Measurements from ENCODE around the gene ATP8B4. TPM values are rescaled to one million over a fixed set of nuclear protein-coding genes. Genes with fewer than 3 reads are reported as not detected.

The ATP8B4 gene
- total and polyA plus RNA-seq, 2 experiments from 2014 or later, result 0.89 to 1.5 TPM

- H3K4me1 ChIP-seq (ENCODE audit: insufficient read depth), result peaks cover 10% of the 10 kb centered on the region
- no peaks in the 10 kb centered on the region for H3K27me3 ChIP-seq (replicated peaks; ENCODE audit: insufficient read depth)
- H3F3A ChIP-seq (ENCODE audit: insufficient read depth), result 0 out of 2 replicates have a peak, but pooled peaks cover 4% of the 10 kb centered on the region
- H4K20me1 ChIP-seq (ENCODE audit: insufficient read depth), result no peaks in the 10 kb centered on the region
- TF ChIP-seq EZH2phosphoT487 (IDR thresholded peaks at IDR 0.05; ENCODE audit: insufficient read depth, low read depth) (no peak), EZH2 (IDR thresholded peaks at IDR 0.05; ENCODE audit: insufficient read depth, poor library complexity, severe bottlenecking) (no peak)
- H3K36me3 ChIP-seq (ENCODE audit: low read depth), result no peaks in the 10 kb centered on the region
- no peak overlapping the region for H3K27ac ChIP-seq
- H3K9ac ChIP-seq, result no peak overlapping the region
- no peaks in the 10 kb centered on the region for H3K79me2 ChIP-seq (ENCODE audit: insufficient read depth)
- H3K9me3 ChIP-seq (ENCODE audit: low read depth), result no peaks in the 10 kb centered on the region
- peak; percentile 5 for DNase-seq
- no peaks in the 10 kb centered on the region; the same call in 1 of the 2 replicates for H3K9me2 ChIP-seq (ENCODE audit: insufficient read depth)
- in situ Hi-C loops (cut with MboI), result no loop called here
- H3K4me2 ChIP-seq (ENCODE audit: unreplicated experiment), result no peak overlapping the region
- 83 to 92% methylated on average over 3 of the region's 3 CpGs for WGBS, 2 experiments (ENCODE audit: low coverage in 1 of 2, low lambda C conversion rate in 2 of 2, missing lambda C conversion rate in 2 of 2)
- H3K4me3 ChIP-seq, result no peak overlapping the region
- no peak overlapping the region for H2AFZ ChIP-seq
Measured at GRCh38 chr15:49987198-49987785, 131.7 kb downstream of the ATP8B4 start.

- Histone ChIP-seq H3K4me3 (no peak overlapping the region), H2AFZ (no peak overlapping the region), H3K79me2 (ENCODE audit: insufficient read depth) (no peaks in the 10 kb centered on the region), H3K9ac (no peak overlapping the region), H3K4me1 (ENCODE audit: insufficient read depth) (peaks cover 7% of the 10 kb centered on the region), H3K9me3 (ENCODE audit: low read depth) (no peaks in the 10 kb centered on the region), H3K36me3 (ENCODE audit: low read depth) (no peaks in the 10 kb centered on the region), H3K9me2 (ENCODE audit: insufficient read depth) (no peaks in the 10 kb centered on the region; the same call in 1 of the 2 replicates), H3K4me2 (ENCODE audit: unreplicated experiment) (no peak overlapping the region), H3K27ac (no peak overlapping the region), H3K27me3 (replicated peaks; ENCODE audit: insufficient read depth) (no peaks in the 10 kb centered on the region), H3F3A (ENCODE audit: insufficient read depth) (0 out of 2 replicates have a peak, but pooled peaks cover 4% of the 10 kb centered on the region), H4K20me1 (ENCODE audit: insufficient read depth) (no peaks in the 10 kb centered on the region)
- TF ChIP-seq EZH2phosphoT487 (IDR thresholded peaks at IDR 0.05; ENCODE audit: insufficient read depth, low read depth) (no peak), EZH2 (IDR thresholded peaks at IDR 0.05; ENCODE audit: insufficient read depth, poor library complexity, severe bottlenecking) (no peak)
- WGBS, 2 experiments (ENCODE audit: low coverage in 1 of 2, low lambda C conversion rate in 2 of 2, missing lambda C conversion rate in 2 of 2), result 34 to 39% methylated on average over 3 of the region's 3 CpGs
- in situ Hi-C loops (cut with MboI), result no loop called here
- DNase-seq, result no peak
Measured at GRCh38 chr15:49986326-49986725, 132.7 kb downstream of the ATP8B4 start.

- H3K79me2 ChIP-seq (ENCODE audit: insufficient read depth), result no peaks in the 10 kb centered on the region
- DNase-seq, result no peak
- no peaks in the 10 kb centered on the region for H3K9me3 ChIP-seq (ENCODE audit: low read depth)
Measured at GRCh38 chr15:49985463-49985862, 133.6 kb downstream of the ATP8B4 start.

GRCh38 chr15:49984436-49984835 is 134.6 kb downstream of the ATP8B4 start:
- TF ChIP-seq EZH2phosphoT487 (IDR thresholded peaks at IDR 0.05; ENCODE audit: insufficient read depth, low read depth), result no peak
- TF ChIP-seq EZH2 (IDR thresholded peaks at IDR 0.05; ENCODE audit: insufficient read depth, poor library complexity, severe bottlenecking), result no peak
- Histone ChIP-seq H3K9me2 (ENCODE audit: insufficient read depth) (no peaks in the 10 kb centered on the region; the same call in 1 of the 2 replicates), H3K4me3 (no peak overlapping the region), H3F3A (ENCODE audit: insufficient read depth) (no peaks in the 10 kb centered on the region), H3K79me2 (ENCODE audit: insufficient read depth) (no peaks in the 10 kb centered on the region), H3K27ac (no peak overlapping the region), H3K27me3 (replicated peaks; ENCODE audit: insufficient read depth) (no peaks in the 10 kb centered on the region), H3K36me3 (ENCODE audit: low read depth) (no peaks in the 10 kb centered on the region), H3K4me1 (ENCODE audit: insufficient read depth) (no peaks in the 10 kb centered on the region), H3K4me2 (ENCODE audit: unreplicated experiment) (no peak overlapping the region), H4K20me1 (ENCODE audit: insufficient read depth) (no peaks in the 10 kb centered on the region), H3K9ac (no peak overlapping the region), H2AFZ (no peak overlapping the region), H3K9me3 (ENCODE audit: low read depth) (no peaks in the 10 kb centered on the region)
- WGBS, 2 experiments (ENCODE audit: low coverage in 1 of 2, low lambda C conversion rate in 2 of 2, missing lambda C conversion rate in 2 of 2), result 85 to 96% methylated on average over 2 of the region's 2 CpGs
- in situ Hi-C loops (cut with MboI), result no loop called here
- no peak for DNase-seq

More at GRCh38 chr15:49985463-49985862, 133.6 kb downstream of the ATP8B4 start:
- no peaks in the 10 kb centered on the region for H3K27me3 ChIP-seq (replicated peaks; ENCODE audit: insufficient read depth)
- H3K27ac ChIP-seq, result no peak overlapping the region
- no peak overlapping the region for H3K4me2 ChIP-seq (ENCODE audit: unreplicated experiment)
- H3K4me1 ChIP-seq (ENCODE audit: insufficient read depth), result no peaks in the 10 kb centered on the region
- 83% methylated on average over 4 of the region's 4 CpGs for WGBS, 2 experiments (ENCODE audit: low coverage in 1 of 2, low lambda C conversion rate in 2 of 2, missing lambda C conversion rate in 2 of 2)
- H3K4me3 ChIP-seq, result no peak overlapping the region
- no peak overlapping the region for H2AFZ ChIP-seq
- in situ Hi-C loops (cut with MboI), result no loop called here
- H3F3A ChIP-seq (ENCODE audit: insufficient read depth), result no peaks in the 10 kb centered on the region
- H3K9ac ChIP-seq, result no peak overlapping the region
- TF ChIP-seq EZH2 (IDR thresholded peaks at IDR 0.05; ENCODE audit: insufficient read depth, poor library complexity, severe bottlenecking) (no peak), EZH2phosphoT487 (IDR thresholded peaks at IDR 0.05; ENCODE audit: insufficient read depth, low read depth) (no peak)
- no peaks in the 10 kb centered on the region for H4K20me1 ChIP-seq (ENCODE audit: insufficient read depth)
- H3K9me2 ChIP-seq (ENCODE audit: insufficient read depth), result no peaks in the 10 kb centered on the region; the same call in 1 of the 2 replicates
- no peaks in the 10 kb centered on the region for H3K36me3 ChIP-seq (ENCODE audit: low read depth)

Measured in GM23248 (cell line).